Measurements from ENCODE around the gene SRRM5. TPM values are rescaled to one million over a fixed set of nuclear protein-coding genes. Genes with fewer than 3 reads are reported as not detected.

The SRRM5 gene
- total RNA-seq, 1 donor from 2014 or later, result 0.23 TPM

GRCh38 chr19:43606569-43607229 lies 5.2 kb upstream of the SRRM5 start:
- no peak for TF ChIP-seq EZH2 (IDR thresholded peaks at IDR 0.05; ENCODE audit: insufficient read depth, low read length)
- TF ChIP-seq, protein P1, sequence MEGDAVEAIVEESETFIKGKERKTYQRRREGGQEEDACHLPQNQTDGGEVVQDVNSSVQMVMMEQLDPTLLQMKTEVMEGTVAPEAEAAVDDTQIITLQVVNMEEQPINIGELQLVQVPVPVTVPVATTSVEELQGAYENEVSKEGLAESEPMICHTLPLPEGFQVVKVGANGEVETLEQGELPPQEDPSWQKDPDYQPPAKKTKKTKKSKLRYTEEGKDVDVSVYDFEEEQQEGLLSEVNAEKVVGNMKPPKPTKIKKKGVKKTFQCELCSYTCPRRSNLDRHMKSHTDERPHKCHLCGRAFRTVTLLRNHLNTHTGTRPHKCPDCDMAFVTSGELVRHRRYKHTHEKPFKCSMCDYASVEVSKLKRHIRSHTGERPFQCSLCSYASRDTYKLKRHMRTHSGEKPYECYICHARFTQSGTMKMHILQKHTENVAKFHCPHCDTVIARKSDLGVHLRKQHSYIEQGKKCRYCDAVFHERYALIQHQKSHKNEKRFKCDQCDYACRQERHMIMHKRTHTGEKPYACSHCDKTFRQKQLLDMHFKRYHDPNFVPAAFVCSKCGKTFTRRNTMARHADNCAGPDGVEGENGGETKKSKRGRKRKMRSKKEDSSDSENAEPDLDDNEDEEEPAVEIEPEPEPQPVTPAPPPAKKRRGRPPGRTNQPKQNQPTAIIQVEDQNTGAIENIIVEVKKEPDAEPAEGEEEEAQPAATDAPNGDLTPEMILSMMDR (IDR thresholded peaks at IDR 0.05; ENCODE audit: insufficient read depth, low read depth, low read length), result no peak
- Histone ChIP-seq H3K4me1 (ENCODE audit: insufficient read depth, low read length) (peaks cover 13% of the 10 kb centered on the region), H3K36me3 (ENCODE audit: insufficient read depth, low read length) (no peaks in the 10 kb centered on the region), H2AFZ (ENCODE audit: low read depth, low read length) (no peak overlapping the region), H3K9me3 (ENCODE audit: insufficient read depth, low read depth, low read length) (no peaks in the 10 kb centered on the region), H3K27ac (ENCODE audit: low read depth, low read length) (no peak overlapping the region), H4K20me1 (ENCODE audit: insufficient read depth, low read length) (peaks cover 31% of the 10 kb centered on the region), H3K4me3 (ENCODE audit: insufficient read depth, low read depth, low read length) (no peak overlapping the region), H3K9ac (ENCODE audit: low read length) (no peak overlapping the region), H3K79me2 (ENCODE audit: insufficient read depth, low read length) (peaks cover 31% of the 10 kb centered on the region), H3K27me3 (ENCODE audit: insufficient read depth, low read length) (no peaks in the 10 kb centered on the region), H3K4me2 (ENCODE audit: low read length) (no peak overlapping the region)
- H3K4me3 Mint-ChIP-seq (ENCODE audit: unreplicated experiment), result no peak overlapping the region
- peaks cover 6% of the 10 kb centered on the region for H3K4me1 Mint-ChIP-seq (ENCODE audit: low read depth, unreplicated experiment)
- peaks cover 14% of the 10 kb centered on the region for H3K36me3 Mint-ChIP-seq (ENCODE audit: low read depth, unreplicated experiment)
- no peaks in the 10 kb centered on the region for H3K9me3 Mint-ChIP-seq (ENCODE audit: unreplicated experiment)
- no peaks in the 10 kb centered on the region for H3K27me3 Mint-ChIP-seq (ENCODE audit: low read depth, unreplicated experiment)
- no peak for FAIRE-seq
- no peak overlapping the region for H3K27ac Mint-ChIP-seq (ENCODE audit: unreplicated experiment)
- no peak for DNase-seq (ENCODE audit: low read depth)

GRCh38 chr19:43607238-43608205 lies 4.4 kb upstream of the SRRM5 start:
- H3K27me3 Mint-ChIP-seq (ENCODE audit: low read depth, unreplicated experiment), result no peaks in the 10 kb centered on the region
- no peak for FAIRE-seq

More at GRCh38 chr19:43607238-43608205, 4.4 kb upstream of the SRRM5 start:
- Histone ChIP-seq H3K4me3 (ENCODE audit: insufficient read depth, low read depth, low read length) (no peak overlapping the region), H3K9me3 (ENCODE audit: insufficient read depth, low read depth, low read length) (no peaks in the 10 kb centered on the region), H3K9ac (ENCODE audit: low read length) (no peak overlapping the region), H2AFZ (ENCODE audit: low read depth, low read length) (no peak overlapping the region), H3K4me1 (ENCODE audit: insufficient read depth, low read length) (peaks cover 13% of the 10 kb centered on the region), H3K36me3 (ENCODE audit: insufficient read depth, low read length) (peaks cover 3% of the 10 kb centered on the region), H3K79me2 (ENCODE audit: insufficient read depth, low read length) (peaks cover 39% of the 10 kb centered on the region), H3K27ac (ENCODE audit: low read depth, low read length) (no peak overlapping the region), H3K4me2 (ENCODE audit: low read length) (no peak overlapping the region), H4K20me1 (ENCODE audit: insufficient read depth, low read length) (peaks cover 38% of the 10 kb centered on the region), H3K27me3 (ENCODE audit: insufficient read depth, low read length) (no peaks in the 10 kb centered on the region)
- H3K27ac Mint-ChIP-seq (ENCODE audit: unreplicated experiment), result peak overlapping the region; percentile 26
- no peak overlapping the region for H3K4me3 Mint-ChIP-seq (ENCODE audit: unreplicated experiment)
- peaks cover 21% of the 10 kb centered on the region for H3K36me3 Mint-ChIP-seq (ENCODE audit: low read depth, unreplicated experiment)
- TF ChIP-seq EZH2 (IDR thresholded peaks at IDR 0.05; ENCODE audit: insufficient read depth, low read length), result no peak
- TF ChIP-seq, protein P1 (IDR thresholded peaks at IDR 0.05; ENCODE audit: insufficient read depth, low read depth, low read length), result no peak
- peaks cover 6% of the 10 kb centered on the region for H3K4me1 Mint-ChIP-seq (ENCODE audit: low read depth, unreplicated experiment)
- DNase-seq (ENCODE audit: low read depth), result no peak
- peaks cover 4% of the 10 kb centered on the region for H3K9me3 Mint-ChIP-seq (ENCODE audit: unreplicated experiment)
